COLO668 (cell line): Measurements from ENCODE around the gene RNF2.
"Not testable (repeated sequence)": the region's sequence is repeated elsewhere in the genome, so short reads cannot be mapped to it uniquely, and the experiment has no call there.

ENCODE experiments used
- DNase-seq: peaks from one replicate; lab custom pipeline; 2025; ENCODE audit not compliant: unreplicated experiment; lab: John Stamatoyannopoulos, UW

Gene RNF2

DNA sequence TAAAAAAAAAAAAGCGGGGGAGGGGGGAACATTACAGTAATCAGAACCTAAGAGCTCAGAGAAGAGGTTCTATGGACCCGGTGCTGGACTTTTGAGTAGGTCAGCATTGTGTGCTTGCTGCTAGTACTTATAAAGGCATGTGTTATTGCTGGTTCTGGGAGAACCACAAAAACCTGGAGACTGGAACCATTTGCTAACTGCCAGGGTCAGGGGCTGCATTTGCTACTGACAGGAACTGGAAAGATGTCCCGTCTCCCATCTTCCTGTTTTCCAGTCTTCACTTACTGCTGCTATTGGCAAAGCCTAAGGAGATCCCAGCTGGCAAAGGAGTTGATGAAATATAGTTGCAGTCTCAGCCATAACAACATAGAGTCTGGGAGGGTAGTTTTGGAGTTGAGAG is 4.3 kb downstream of the RNF2 start:
- no peak for DNase-seq

DNA sequence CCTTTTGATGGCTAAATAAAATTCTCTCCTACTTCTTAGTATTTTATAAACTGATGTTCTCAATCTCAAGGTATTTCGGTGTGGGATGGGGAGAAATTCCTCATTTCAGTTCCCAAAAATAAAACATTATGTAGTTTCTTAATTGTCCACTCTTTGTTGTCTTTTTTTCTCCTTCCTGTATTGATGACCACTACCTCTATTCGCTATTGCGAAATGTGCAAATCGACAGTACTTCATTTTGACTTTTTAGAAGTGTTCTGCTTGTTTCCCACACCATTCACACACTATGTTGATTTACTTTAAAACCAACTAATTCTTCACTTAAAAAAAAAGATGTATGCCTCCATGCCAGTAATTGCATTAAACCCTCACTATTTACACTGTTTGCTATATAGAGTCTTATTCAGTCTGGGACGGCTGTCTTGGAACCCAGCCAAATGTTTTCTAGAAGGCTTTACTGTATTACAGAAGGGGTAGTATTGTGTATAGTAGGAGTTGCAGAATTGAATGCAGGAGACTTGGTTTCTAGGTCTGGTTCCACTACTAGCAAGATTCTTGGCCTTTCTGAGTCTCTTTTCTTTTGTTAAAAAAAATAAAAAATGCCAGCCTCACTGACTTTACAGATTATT is 5.6 kb downstream of the RNF2 start:
- DNase-seq: peak; percentile 47

DNA sequence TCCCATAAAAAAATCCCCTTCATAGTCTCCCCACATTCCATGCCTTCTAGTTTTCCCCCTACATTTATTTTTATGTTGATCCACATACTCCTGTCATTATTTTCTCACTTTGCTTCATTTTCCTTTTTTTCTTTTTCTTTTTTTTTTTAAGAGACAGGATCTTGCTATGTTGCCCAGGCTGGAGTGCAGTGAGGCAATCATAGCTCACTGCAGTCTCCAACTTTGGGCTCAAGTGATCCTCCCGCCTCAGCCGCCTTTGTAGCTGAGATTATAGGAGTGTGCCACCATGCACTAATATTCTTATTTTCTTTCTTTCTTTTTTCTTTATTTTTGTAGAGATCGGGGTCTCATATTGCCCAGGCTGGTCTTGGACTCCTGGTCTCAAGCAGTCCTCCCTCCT is 7.8 kb downstream of the RNF2 start:
- DNase-seq: no peak

DNA sequence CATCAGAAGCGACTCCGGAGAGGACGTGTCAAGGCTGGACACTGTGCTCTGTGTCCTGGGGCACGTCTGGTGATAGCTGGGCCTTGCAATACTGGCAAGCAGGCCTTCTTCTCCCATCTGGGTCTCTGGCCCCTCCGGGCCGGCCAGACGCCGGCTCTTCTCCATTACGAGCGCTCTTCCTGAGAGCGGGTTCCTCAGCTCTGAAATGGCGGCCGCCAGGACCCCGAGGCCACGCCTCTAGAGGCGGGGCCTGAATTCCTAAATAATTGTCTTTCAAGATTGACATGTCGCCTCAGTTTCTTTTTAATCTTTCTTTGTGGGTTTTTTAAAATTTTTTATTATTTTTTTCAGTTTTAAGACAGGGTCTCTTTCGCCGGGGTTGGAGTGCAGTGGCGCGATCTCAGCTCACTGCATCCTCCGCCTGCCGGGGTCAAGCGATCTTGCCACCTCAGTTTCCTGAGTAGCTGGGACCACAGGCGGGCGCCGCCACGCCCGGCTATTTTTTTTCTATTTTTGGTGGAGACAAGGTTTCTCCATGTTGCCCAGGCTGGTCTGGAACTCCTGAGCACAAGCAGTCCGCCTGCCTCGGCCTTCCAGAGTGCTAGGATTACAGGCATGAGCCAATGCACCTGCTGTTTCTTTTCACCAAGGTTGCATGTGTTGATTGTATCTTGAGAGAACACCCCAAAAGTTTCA is 9.2 kb downstream of the RNF2 start:
- DNase-seq: no peak

DNA sequence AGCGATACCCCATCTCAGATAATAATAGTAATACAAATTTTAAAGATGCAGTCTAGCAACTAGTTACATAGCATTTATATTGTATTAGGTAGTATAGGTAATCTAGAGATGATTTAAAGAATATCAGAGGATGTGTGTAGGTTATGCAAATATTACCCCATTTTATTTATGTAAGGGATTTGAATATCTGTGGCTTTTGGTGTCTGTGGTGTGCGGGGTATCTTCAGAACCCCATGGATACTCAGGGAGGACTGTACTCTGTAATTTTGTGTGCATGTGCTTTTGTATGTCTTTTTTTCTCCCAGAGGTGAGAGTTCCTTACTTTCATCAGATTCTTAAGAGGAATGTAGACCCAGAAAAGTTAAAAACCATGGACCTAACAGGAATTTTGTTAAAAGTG is 12.8 kb downstream of the RNF2 start:
- no peak for DNase-seq

DNA sequence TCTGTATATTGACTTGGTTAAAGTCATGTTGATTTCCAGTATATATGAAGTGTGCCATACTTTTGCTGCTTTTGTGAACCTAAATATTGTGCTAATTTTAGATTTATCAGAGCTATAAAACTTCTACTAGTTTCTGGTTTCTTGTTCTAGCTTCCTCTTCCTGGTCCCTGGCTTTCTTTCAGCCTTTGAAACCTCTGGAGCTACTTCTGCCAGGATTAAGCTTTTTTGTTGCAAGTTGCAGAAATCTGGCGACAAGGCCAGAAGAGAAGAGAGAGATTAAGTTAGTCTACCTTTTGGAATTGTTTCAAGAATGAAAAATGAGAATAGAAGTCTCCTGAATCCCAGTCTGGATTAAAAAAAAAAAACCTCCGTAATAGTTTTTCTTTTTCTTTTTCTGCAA is 13.5 kb downstream of the RNF2 start:
- no peak for DNase-seq

DNA sequence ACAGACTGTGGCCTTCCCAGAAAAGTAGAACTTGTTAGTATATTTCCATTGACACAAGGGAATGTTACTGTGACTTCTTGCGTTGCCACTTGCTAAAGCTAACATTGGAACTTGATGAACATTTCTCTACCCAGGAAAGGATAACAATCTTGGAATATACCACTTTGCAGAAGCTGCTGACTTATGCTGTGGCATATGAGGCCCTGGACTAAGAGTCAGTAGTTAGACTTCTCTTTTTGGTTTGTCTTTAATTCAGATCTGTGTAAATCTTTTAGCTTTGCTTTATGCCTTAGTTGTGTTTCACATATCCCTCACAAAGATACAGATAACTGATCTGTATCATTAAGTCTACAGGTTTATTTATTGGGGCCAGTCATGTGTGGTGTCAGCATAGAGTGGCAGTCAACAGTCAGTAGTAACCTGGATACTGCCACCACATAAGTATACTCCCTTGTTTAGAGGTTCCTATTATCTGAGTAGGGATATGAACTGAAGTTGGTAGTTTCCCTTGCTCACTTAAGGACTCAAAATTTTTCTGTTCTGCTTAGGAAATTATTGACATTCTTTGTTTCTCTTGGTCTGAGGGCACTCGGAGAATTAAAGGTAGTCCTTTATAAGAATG is 14.7 kb downstream of the RNF2 start:
- DNase-seq: no peak

DNA sequence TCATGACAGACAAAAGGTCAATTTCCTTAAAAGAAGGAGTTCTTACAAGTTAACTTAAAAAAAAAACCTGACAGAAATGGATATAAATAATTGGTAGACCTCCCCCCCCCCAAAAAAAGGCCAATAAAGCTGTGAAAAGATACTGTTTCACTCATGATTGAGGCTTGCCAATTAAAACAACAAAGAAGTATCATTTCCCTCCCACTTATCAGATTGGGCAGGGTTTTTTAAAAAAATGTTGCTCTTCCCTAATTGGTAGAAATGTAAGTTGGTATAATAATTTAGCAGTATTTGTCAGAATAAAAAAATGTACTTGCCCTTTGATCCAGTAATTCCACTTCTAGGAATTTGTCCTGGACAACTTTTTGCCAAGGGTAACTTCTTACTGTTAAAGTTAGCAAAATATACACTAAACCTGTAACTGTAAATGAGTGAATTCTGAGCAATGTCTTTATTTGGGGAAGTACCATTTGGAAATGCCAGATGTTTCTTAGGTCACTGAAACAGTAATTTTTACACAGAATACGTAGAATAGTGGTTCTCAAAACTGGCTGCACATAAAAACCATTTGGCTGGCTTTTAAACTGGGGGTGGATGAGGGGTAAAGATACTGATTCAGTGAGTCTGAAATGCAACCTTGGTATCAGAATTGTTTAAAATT is 17.5 kb downstream of the RNF2 start:
- no peak for DNase-seq

DNA sequence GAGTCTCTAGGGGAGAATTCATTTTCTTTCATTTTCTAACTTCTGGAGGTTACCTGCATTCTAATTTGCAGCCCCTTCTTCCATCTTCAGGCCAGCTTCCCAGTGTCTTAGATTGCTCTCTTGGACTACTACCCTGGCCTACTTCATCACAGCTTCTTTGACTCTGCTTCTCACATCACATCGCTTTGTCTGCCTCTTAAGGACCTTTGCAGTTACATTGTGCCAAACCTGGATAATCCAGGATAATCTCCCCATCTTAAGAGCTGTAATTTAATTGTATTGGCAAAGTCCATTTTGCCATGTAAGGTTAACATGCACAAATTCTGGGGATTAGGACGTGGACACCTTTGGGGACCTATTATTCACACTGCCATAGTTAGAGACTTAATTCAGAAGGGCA is 18.4 kb downstream of the RNF2 start:
- DNase-seq: no peak

DNA sequence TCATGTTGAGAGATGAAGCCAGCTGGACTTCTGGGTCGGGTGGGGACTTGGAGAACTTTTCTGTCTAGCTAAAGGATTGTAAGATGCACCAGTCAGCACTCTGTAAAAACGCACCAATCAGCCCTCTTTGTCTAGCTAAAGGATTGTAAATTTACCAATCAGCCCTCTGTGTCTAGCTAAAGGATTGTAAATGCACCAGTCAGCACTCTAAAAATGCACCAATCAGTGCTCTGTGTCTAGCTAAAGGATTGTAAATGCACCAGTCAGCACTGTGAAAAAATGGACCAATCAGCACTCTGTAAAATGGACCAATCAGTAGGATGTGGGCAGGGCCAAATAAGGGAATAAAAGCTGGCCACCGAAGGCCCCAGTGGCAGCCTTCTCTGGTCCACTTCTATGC is 19.6 kb downstream of the RNF2 start:
- not testable (repeated sequence) for DNase-seq

DNA sequence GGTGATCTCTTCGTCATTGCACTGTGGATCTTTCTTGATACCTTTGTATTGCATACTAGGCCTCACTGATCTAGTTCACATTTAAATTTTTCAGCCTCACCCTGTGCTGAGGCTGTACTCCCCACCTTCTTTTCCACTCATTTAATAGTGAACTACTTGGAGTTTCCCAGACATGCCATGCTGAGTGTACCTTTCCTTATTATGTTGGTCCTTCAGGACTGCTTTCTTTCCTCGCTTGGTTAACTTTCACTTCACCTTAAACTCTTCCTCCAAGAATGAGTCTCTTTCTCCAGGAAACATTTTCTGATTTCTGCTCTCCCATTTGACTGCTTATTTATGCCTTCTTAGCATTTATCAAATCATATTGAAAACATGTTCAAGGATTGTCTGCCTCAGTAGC is 20.8 kb downstream of the RNF2 start:
- no peak for DNase-seq

DNA sequence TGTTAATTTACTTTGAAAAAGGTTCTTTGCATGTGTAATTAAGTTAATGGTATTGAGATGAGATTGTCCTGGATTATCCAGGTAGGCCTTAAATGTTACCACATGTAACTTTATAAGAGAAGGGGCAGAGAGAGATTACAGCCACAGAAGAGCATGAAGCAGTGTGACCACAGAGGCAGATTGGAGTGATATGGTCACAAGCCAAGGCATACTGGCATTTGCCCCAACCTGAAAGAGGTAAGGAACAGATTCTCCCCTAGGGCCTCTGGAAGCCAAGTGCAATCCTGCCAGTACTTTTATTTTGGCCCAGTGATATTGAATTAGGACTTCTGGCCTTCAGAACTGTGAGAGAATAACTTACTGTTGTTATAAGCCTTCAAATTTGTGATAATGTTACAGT is 23.0 kb downstream of the RNF2 start:
- DNase-seq: no peak

DNA sequence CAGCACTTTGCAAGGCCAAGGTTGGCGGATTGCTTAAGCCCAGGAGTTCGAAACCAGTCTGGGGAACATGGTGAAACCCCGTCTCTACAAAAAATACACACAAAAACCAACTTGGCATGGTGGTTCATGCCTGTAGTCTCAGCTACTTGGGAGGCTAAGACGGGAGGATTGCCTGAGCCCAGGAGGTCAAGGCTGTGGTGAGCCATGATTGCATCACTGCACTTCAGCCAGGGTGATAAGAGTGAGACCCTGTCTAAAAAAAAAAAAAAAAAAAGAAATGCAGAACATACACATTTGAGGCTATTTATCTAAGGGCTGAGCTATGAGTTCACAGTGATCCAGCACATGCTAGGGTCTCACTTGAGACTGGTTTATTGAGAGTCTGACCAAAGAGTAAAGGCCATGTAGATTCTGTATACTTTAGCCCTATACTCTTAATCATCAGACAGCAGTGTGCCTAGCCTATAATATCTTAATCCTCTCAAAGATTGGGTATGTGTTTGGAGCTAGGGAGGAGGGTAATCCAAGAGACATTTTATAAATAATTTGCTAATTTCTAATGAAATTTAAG is 23.9 kb downstream of the RNF2 start:
- DNase-seq: no peak

DNA sequence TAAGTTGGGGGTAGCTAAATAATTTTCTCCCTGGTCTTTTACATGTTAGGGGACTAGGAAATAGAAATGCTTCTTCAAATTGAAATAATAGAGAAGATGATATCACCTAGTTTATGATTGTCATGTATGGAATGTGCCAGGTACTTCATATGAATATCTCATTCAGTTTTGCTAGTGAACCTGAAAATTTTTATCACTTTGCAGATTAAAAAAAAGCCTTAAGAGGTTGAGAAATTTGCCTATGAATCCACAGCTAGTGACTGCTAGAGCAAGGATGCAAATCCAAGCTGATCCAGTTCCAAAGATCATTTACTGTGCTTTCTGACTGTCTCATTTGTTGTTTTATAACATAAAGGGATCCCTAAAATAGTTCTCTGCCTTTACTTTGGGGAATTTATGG is 24.7 kb downstream of the RNF2 start:
- DNase-seq: no peak

DNA sequence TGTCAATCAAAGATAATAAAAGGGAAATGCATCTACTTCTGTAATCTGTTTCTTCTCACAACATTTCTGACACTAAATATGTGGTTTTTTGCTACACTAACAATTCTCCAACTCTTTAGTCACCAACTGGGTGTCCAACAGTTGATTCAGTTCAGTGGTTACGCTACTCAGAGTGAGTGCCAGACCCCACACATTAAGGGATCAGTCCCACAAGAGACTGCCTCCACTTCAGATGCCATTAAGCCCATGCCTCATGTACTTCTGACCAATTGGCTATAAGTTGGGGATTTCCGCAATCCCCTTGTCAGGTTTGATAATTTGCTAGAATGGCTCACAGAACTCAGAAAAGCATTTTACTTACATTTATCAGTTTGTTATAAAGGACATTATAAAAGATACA is 28.4 kb downstream of the RNF2 start:
- no peak for DNase-seq

DNA sequence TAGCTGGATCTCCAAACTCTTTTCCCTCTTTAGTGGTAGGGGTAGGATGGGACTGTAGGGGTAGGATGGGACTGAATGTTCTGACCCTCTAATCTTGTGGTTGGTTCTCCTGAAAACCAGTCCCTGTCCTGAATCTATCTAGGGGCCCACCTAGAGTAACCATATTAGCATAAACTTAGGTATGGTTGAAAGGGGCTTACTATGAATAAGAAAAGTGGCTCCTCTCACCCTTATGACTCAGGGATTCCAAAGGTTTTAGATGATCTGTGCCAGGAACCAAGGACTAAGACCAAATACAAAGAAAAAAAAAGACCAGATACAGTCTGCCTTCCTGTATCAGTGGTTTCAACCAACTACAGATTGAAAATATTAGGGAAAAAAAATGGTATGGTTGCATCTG is 28.9 kb downstream of the RNF2 start:
- DNase-seq: no peak

DNA sequence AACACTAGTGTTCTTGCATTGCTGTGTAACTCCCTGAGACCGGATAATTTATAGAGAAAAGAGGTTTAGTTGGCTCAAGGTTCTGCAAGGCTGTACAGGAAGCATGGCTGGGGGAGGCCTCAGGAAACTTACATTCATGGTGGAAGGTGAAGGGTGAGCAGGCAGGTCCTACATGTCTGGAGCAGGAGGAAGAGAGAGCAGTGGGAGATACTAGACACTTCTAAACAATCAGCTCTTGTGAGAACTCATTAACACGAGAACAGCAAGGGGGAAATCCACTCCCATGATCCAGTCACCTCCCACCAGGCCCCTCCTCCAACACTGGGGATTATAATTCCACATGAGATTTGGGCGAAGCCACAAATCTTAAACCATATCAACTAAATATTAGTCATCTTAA is 30.1 kb downstream of the RNF2 start:
- no peak for DNase-seq

DNA sequence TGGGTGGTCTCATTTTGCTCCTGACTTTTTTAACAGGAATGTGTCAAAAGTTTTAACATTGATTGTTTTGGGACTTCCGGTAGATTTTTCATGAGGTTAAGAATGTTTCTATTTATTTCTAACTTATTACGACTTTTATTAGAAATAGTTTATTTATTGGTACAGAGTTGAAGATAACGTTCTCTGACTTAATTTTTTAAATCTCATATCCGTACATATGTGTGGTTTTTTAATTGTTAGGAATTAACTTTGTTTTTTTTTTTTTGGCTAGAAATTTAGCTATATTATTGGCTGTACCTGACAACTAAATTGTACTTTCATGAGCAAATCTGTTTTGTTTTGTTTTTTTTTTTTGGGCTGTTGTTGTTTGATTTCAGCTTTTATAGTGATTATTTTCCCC is 32.0 kb downstream of the RNF2 start:
- no peak for DNase-seq

DNA sequence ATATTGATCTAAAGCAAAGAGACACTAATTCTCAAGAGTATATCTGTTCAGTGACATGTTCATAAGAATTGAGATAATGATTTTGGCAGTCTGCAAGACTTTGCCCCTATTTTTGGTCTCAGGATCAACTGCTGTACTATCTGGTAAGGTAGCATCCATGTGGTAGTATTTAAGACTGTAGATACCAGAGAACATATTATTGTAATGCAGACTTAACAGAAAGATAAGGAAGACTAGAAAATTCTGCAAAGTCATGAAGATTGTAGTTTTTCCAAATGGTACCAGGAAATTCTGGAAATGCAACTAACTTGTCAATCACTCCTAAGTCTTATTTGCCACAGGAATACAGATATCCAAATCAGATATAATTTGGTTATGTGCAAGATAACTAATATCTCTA is 35.1 kb downstream of the RNF2 start:
- no peak for DNase-seq

DNA sequence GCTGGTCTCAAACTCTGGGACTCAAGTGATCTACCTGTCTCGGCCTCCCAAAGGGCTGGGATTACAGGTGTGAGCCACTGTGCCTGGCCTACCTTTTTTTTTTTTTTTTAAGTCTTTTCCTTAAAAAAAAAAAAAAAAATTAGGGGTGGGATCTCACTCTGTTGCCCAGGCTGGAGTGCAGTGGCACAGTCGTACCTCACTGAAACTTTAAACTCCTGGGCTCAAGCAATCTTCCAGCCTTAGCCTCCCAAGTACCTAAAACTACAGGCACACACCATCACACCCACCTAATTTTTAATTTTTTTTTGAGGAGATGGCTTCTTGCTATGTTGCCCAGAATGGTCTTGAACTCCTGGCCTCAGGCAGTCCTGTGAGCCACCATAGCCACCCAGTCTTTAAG is 38.5 kb downstream of the RNF2 start:
- DNase-seq: no peak

DNA sequence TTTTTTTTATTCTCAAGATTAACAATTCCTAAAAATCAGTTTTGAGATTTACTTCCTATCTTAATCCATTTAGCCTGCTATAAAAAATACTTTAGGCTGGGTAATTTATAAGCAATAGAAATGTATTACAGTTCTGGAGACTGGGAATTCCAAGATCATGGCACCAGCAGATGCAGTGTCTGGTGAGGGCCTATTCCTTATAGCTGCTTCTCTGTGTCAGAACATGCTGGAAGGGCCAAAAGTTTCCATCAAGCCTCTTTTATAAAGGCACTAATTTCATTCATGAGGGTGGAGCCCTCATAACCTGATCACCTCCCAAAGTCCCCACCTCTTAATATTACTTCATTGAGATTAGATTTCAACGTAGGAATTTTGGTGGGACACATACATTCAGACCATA is 41.7 kb downstream of the RNF2 start:
- no peak for DNase-seq

DNA sequence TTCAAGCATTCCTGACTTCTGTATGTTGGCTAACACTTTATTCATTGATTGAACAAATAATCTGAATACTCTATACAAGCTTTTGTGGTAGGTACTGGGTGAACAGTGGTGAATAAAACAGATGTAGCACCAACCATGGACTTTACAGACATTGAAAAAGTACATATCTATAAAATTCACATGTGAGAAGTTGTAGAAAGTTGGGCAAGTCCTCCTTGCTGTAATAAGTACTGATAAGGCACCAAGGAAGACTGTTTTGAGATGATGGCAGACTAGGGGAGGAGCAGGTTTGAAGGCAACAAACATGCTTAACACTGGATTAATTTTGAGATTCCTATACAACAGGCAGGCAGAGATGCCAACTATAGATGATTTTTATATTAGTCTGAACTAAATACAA is 42.4 kb downstream of the RNF2 start:
- no peak for DNase-seq
